HepG2 (cell line): ENCODE data around the gene ZNF367. TPM values are rescaled to one million over a fixed set of nuclear protein-coding genes. Genes with fewer than 3 reads are reported as not detected.

Experiments used
- ATAC-seq: fragments of 200-7000 bp; cut with Tn5 transposase; 3 replicates; pipeline ENCODE4 v1.9.1; 2020; ENCODE audit warnings: mild to moderate bottlenecking, moderate library complexity
- BruUV-seq: library from RNA; stranded (reverse); fragments of 400-500 nt; replicated peaks from 2 replicates; lab custom pipeline; 2021; lab: Mats Ljungman, UMichigan
- CTCF ChIA-PET: fragments of 300-600 bp; formaldehyde crosslinking; extraction: SDS; loops from one replicate; lab custom pipeline; 2021; ENCODE audit warnings: low total read pairs, inconsistent platforms, low intra/inter-chr PET ratio; lab: Yijun Ruan, JAX
- POLR2A ChIA-PET: fragments of 350-600 bp; sonication (Branson Sonifier 250); formaldehyde crosslinking; loops from one replicate; lab custom pipeline; 2020; ENCODE audit warnings: antibody characterized with exemption, inconsistent platforms; lab: Yijun Ruan, JAX
- DNase-seq: peaks from one replicate; pipeline ENCODE4 v3.0.0-alpha.2; 2015; ENCODE audit warnings: low spot score
- FAIRE-seq: peaks from 3 replicates; lab custom pipeline; 2011; peaks lifted over from hg19 to GRCh38; lab: Jason Lieb, UNC
- H2AFZ ChIP-seq: one replicate; pipeline ENCODE4 v1.6.1; 2011; ENCODE audit warnings: low read length, inconsistent platforms
- H3K27ac ChIP-seq: fragments of 300-600 bp; 3 replicates; pipeline ENCODE4 v1.8.0; 2011; ENCODE audit warnings: mixed run types, mild to moderate bottlenecking, mixed read lengths, low read length, inconsistent platforms; ENCODE audit not compliant: insufficient read depth; ENCODE audit errors: extremely low read length
- H3K27me3 ChIP-seq, 2 experiments: fragments of 200-600 bp in 1 of 2; 2 replicates in 1 of 2; 3 replicates in 1 of 2; pipeline versions ENCODE4 v1.6.0 to v1.8.0; 2011; ENCODE audit warnings: low read length in 2 of 2, mild to moderate bottlenecking in 2 of 2, moderate library complexity in 2 of 2, inconsistent platforms in 1 of 2; ENCODE audit not compliant: insufficient read depth in 2 of 2, control insufficient read depth in 1 of 2
- H3K36me3 ChIP-seq, 2 experiments: fragments of 200-600 bp in 1 of 2; replicated peaks in 1 of 2; 2 replicates in 1 of 2; 3 replicates in 1 of 2; pipeline versions ENCODE4 v1.5.1 to v1.8.0; 2011; ENCODE audit warnings: low read length in 2 of 2, inconsistent platforms in 1 of 2; ENCODE audit not compliant: insufficient read depth in 2 of 2, control insufficient read depth in 1 of 2
- H3K4me1 ChIP-seq: 2 replicates; pipeline ENCODE4 v1.5.1; 2012; ENCODE audit warnings: low read length, inconsistent platforms; ENCODE audit not compliant: insufficient read depth
- H3K4me2 ChIP-seq: 2 replicates; pipeline ENCODE4 v1.6.0; 2011; ENCODE audit warnings: low read depth, low read length, inconsistent platforms
- H3K4me3 ChIP-seq, 3 experiments: fragments of 200-600 bp in 1 of 3; sonication (generic), shearing (Covaris generic) in 1 of 3; replicated peaks in 1 of 3; 2 replicates each; pipeline ENCODE4 v1.5.1; 2011 to 2016; ENCODE audit warnings: low read length in 3 of 3, inconsistent platforms in 2 of 3, low read depth in 2 of 3, mild to moderate bottlenecking in 2 of 3, control low read depth in 1 of 3, mixed read lengths in 1 of 3; ENCODE audit not compliant: insufficient read depth in 1 of 3
- H3K79me2 ChIP-seq: one replicate; pipeline ENCODE4 v1.6.1; 2011; ENCODE audit warnings: low read length, inconsistent platforms; ENCODE audit not compliant: insufficient read depth
- H3K9ac ChIP-seq: 2 replicates; pipeline ENCODE4 v1.6.0; 2011; ENCODE audit warnings: mild to moderate bottlenecking, low read depth, low read length, inconsistent platforms; ENCODE audit not compliant: insufficient read depth
- H3K9me3 ChIP-seq: 2 replicates; pipeline ENCODE4 v1.5.1; 2012; ENCODE audit warnings: mild to moderate bottlenecking, low read length
- H4K20me1 ChIP-seq: 2 replicates; pipeline ENCODE4 v1.6.0; 2011; ENCODE audit warnings: inconsistent platforms, mild to moderate bottlenecking, low read length, moderate library complexity; ENCODE audit not compliant: insufficient read depth
- CCDC6 ChIP-seq: sonication (generic); formaldehyde crosslinking; IDR thresholded peaks from 2 replicates; pipeline ENCODE4 v1.8.1; 2022; ENCODE audit warnings: mild to moderate bottlenecking, missing genetic modification reagents, moderate library complexity
- FIP1L1 ChIP-seq: fragments of 200-400 bp; formaldehyde crosslinking; IDR thresholded peaks from 2 replicates; pipeline ENCODE4 v1.6.1; 2018; ENCODE audit warnings: low read depth, mild to moderate bottlenecking, low read length, moderate library complexity, borderline replicate concordance; ENCODE audit not compliant: insufficient read depth
- HES4 ChIP-seq: sonication (generic); formaldehyde crosslinking; IDR thresholded peaks from 2 replicates; pipeline ENCODE4 v1.9.0; 2021; ENCODE audit warnings: mild to moderate bottlenecking, missing genetic modification reagents, borderline replicate concordance
- HNF4A ChIP-seq: sonication (generic); formaldehyde crosslinking; IDR thresholded peaks from 2 replicates; pipeline ENCODE4 v1.4.0; 2020; ENCODE audit warnings: missing genetic modification reagents
- MATR3 ChIP-seq: sonication (generic); formaldehyde crosslinking; IDR thresholded peaks from 2 replicates; pipeline ENCODE4 v1.4.0; 2020; ENCODE audit warnings: missing genetic modification reagents
- PAF1 ChIP-seq: IDR thresholded peaks from 2 replicates; pipeline ENCODE4 v1.6.1; 2016; ENCODE audit warnings: missing genetic modification reagents, missing compliant biosample characterization
- POLR2AphosphoS2 ChIP-seq: IDR thresholded peaks from 2 replicates; pipeline ENCODE4 v1.6.1; 2011; ENCODE audit warnings: low read depth, low read length, improper control_type of control experiment
- SIN3A ChIP-seq: IDR thresholded peaks from 2 replicates; pipeline ENCODE4 v1.6.1; 2011; ENCODE audit warnings: low read depth, mild to moderate bottlenecking, control low read depth, low read length, borderline replicate concordance
- SRSF9 ChIP-seq: fragments of 200-400 bp; formaldehyde crosslinking; IDR thresholded peaks from 2 replicates; pipeline ENCODE4 v1.6.1; 2018; ENCODE audit warnings: borderline replicate concordance, mild to moderate bottlenecking, low read depth, low read length; ENCODE audit not compliant: insufficient read depth, poor library complexity, severe bottlenecking
- TAF1 ChIP-seq: sonication (generic); formaldehyde crosslinking; IDR thresholded peaks from 2 replicates; pipeline ENCODE4 v1.4.0; 2020; ENCODE audit warnings: missing genetic modification reagents
- ZMYM2 ChIP-seq: sonication (generic); formaldehyde crosslinking; IDR thresholded peaks from 2 replicates; pipeline ENCODE4 v1.8.0; 2022; ENCODE audit warnings: mild to moderate bottlenecking, missing genetic modification reagents
- ZNF563 ChIP-seq: sonication (generic); formaldehyde crosslinking; IDR thresholded peaks from 2 replicates; pipeline ENCODE4 v1.8.0; 2022; ENCODE audit warnings: mild to moderate bottlenecking, moderate library complexity, missing genetic modification reagents
- ZNF720 ChIP-seq: sonication (generic); formaldehyde crosslinking; IDR thresholded peaks from 2 replicates; pipeline ENCODE4 v1.4.0; 2020; ENCODE audit warnings: missing genetic modification reagents
- ZSCAN30 ChIP-seq: sonication (generic); formaldehyde crosslinking; IDR thresholded peaks from 2 replicates; pipeline ENCODE4 v1.5.0; 2020; ENCODE audit warnings: mild to moderate bottlenecking, missing genetic modification reagents
- WGBS: methylation state at CpG from one replicate; pipeline ENCODE4 v1.1.6; 2017; ENCODE audit warnings: low lambda C conversion rate; 5-methylcytosine and 5-hydroxymethylcytosine counted together
- in situ Hi-C: cut with HindIII; loops from 2 replicates; pipeline ENCODE4 v1.10.0; 2017; ENCODE audit warnings: low pct_unique_long_range_greater_than_20kb; ENCODE audit not compliant: extremely low pct_ligation_motif_present
- intact Hi-C: fragments of 100-400 bp; cut with micrococcal nuclease; formaldehyde crosslinking; loops from one replicate; pipeline ENCODE4 v1.10.0; 2022; ENCODE audit not compliant: unreplicated experiment
- polyA plus RNA-seq, 8 experiments: library from polyadenylated mRNA; depleted of rRNA in 3 of 8; stranded (reverse) in 7 of 8; unstranded in 1 of 8; fragments of >200 nt; fragmentation: Illumina TruSeq in 4 of 8; extraction: Trizol in 4 of 8; gene quantifications; 2 replicates each; pipeline versions ENCODE4 v1.2.1 to v1.2.3, GENCODE V29; 2011 to 2016; ENCODE audit warnings: low read depth in 4 of 8, missing spikeins in 1 of 8, mixed read lengths in 1 of 8; ENCODE audit not compliant: insufficient read depth in 1 of 8
- total RNA-seq, 5 experiments: library from RNA; depleted of rRNA; stranded (reverse); fragments of >200 nt; fragmentation: Illumina TruSeq; extraction: Trizol; gene quantifications; 2 replicates each; pipeline ENCODE4 v1.2.3, GENCODE V29; 2016; ENCODE audit warnings: low read depth in 1 of 5
- TF ChIP-seq, protein P1 (sequence below): sonication (generic); formaldehyde crosslinking; IDR thresholded peaks from 2 replicates; pipeline ENCODE4 v1.9.0; 2021; ENCODE audit warnings: missing genetic modification reagents, borderline replicate concordance
- TF ChIP-seq, protein P2 (sequence below): sonication (generic); formaldehyde crosslinking; IDR thresholded peaks from 2 replicates; pipeline ENCODE4 v1.5.0; 2020; ENCODE audit warnings: missing genetic modification reagents

ZNF367 gene
- total and polyA plus RNA-seq, 2 of the 13 experiments (the other 11 are each of a cell fraction or from before 2014, with no cell fraction given) = 2.9 to 7.7 TPM

DNA sequence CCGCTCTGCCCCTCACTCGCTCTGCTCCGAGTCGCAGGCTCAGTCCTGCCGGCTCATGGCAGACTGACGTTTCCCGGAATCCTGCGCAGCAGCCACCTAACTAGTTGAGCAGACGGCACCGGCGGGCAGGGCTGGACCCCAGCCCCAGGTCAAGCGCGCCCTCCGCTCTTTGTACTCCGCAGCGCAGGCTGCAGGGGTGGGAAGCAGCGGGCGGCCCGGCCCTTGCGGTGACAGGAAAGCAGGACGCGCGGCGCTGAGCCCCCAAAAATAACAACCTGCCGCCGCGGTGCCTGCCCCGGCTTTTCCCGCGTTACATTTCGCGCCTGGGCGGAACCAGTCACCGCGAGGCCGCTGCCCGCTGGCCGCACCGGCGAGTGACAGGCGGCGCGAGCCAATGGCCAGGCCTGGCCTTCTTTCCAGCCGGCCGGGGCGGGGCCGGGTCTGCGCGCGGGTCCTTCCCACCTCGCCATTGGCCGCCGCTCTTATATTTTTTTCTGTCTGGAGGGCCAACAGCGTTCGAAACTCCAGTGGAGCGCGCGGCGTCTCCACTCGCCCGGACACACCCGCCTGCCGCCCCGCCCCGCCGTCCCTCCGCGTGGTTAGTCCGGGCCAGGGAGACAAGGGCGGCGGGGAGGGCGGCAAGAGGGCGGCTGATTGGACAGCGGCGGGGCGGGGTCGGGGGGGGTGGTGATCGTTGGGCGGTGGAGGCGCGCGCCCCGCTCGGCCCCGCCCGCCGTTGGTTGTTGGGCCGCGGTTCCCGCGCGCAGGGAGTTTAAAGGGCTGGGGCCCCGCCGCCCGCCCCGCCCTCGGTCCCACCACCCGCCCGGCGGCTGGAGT lies at the start of gene ZNF367 (continued):
- TF ChIP-seq SRSF9 = no peak
- TF ChIP-seq HES4 (CRISPR knock-in tag) = 0 out of 2 replicates have a peak, but pooled peaks have one; percentile 34

DNA sequence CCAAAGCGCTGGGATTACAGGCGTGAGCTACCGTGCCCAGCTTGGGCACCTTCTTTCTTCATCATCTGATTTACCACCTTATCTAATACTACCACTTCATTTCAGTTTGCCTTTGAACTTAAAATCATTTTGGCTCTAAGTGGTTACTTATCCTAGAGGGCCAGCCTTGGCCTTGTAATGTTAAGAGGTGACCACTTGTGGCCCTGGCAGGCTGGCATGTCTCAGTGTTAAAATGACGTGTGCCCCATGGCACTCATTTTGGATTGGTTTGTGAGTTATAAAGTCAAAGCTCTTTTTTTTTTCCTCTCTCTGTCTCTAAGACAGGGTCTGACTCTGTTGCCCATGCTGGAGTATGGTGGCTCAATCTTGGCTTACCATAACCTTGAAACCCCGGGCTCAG lies 49.6 kb upstream of the ZNF367 start:
- Histone ChIP-seq H3K27me3 (no peaks in the 10 kb centered on the region), H3K79me2 (peaks cover 3% of the 10 kb centered on the region), H3K9ac (no peak overlapping the region), H3K4me3 (no peak overlapping the region), H3K27ac (no peak overlapping the region), H3K9me3 (no peaks in the 10 kb centered on the region), H3K4me1 (no peaks in the 10 kb centered on the region), H2AFZ (no peak overlapping the region), H3K36me3 (peaks cover 18 to 51% of the 10 kb centered on the region in 2 experiments), H3K4me2 (no peak overlapping the region), H4K20me1 (no peaks in the 10 kb centered on the region)
- FAIRE-seq = no peak
- intact Hi-C loops (no loop called here), in situ Hi-C loops (no loop called here)
- ChIA-PET POLR2A (interaction anchor here (0.6 kb wide), 1 partner anchor 128 kb away, joined by 3 read pairs; no protein-coding TSS in a partner anchor), CTCF (no interaction called here)
- no TSS peak for BruUV-seq
- TF ChIP-seq PAF1 (no peak), FIP1L1 (no peak), HNF4A (CRISPR knock-in tag) (no peak), TAF1 (no peak), POLR2AphosphoS2 (no peak), ZNF563 (CRISPR knock-in tag) (no peak), MATR3 (no peak), CCDC6 (CRISPR knock-in tag) (no peak), ZNF720 (no peak), ZSCAN30 (CRISPR knock-in tag) (no peak), SIN3A (no peak), ZMYM2 (CRISPR knock-in tag) (no peak)
- TF ChIP-seq, protein P1, sequence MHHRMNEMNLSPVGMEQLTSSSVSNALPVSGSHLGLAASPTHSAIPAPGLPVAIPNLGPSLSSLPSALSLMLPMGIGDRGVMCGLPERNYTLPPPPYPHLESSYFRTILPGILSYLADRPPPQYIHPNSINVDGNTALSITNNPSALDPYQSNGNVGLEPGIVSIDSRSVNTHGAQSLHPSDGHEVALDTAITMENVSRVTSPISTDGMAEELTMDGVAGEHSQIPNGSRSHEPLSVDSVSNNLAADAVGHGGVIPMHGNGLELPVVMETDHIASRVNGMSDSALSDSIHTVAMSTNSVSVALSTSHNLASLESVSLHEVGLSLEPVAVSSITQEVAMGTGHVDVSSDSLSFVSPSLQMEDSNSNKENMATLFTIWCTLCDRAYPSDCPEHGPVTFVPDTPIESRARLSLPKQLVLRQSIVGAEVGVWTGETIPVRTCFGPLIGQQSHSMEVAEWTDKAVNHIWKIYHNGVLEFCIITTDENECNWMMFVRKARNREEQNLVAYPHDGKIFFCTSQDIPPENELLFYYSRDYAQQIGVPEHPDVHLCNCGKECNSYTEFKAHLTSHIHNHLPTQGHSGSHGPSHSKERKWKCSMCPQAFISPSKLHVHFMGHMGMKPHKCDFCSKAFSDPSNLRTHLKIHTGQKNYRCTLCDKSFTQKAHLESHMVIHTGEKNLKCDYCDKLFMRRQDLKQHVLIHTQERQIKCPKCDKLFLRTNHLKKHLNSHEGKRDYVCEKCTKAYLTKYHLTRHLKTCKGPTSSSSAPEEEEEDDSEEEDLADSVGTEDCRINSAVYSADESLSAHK = no peak
- TF ChIP-seq, protein P2, sequence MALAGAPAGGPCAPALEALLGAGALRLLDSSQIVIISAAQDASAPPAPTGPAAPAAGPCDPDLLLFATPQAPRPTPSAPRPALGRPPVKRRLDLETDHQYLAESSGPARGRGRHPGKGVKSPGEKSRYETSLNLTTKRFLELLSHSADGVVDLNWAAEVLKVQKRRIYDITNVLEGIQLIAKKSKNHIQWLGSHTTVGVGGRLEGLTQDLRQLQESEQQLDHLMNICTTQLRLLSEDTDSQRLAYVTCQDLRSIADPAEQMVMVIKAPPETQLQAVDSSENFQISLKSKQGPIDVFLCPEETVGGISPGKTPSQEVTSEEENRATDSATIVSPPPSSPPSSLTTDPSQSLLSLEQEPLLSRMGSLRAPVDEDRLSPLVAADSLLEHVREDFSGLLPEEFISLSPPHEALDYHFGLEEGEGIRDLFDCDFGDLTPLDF (CRISPR knock-in tag) = no peak
- no peak for ATAC-seq
- no peak for DNase-seq
- WGBS = 94% methylated on average over 5 of the region's 5 CpGs
